ENCODE data around the gene IL10. TPM values are rescaled to one million over a fixed set of nuclear protein-coding genes. Genes with fewer than 3 reads are reported as not detected.

The IL10 gene
- total and polyA plus RNA-seq, 4 donors, result 0.37 to 37.3 (median 2.9) TPM

GRCh38 chr1:206735553-206736031 lies 36.7 kb downstream of the IL10 start:
- Histone ChIP-seq H3K4me3 (no peak overlapping the region), H3K9ac (ENCODE audit: insufficient read depth in 1 of 2, low read length in 2 of 2) (no peak overlapping the region), H3K27me3 (ENCODE audit: control insufficient read depth in 3 of 3, insufficient read depth in 3 of 3, low read length in 2 of 3) (no peaks in the 10 kb centered on the region), H3K4me1 (ENCODE audit: control insufficient read depth in 5 of 5, insufficient read depth in 5 of 5, low read length in 5 of 5) (peaks cover 0 to 6% (median 0%) of the 10 kb centered on the region in 5 donors), H3K27ac (ENCODE audit: low read depth in 1 of 2, low read length in 1 of 2) (no peak overlapping the region), H3K36me3 (ENCODE audit: control insufficient read depth in 4 of 4, insufficient read depth in 4 of 4, low read length in 4 of 4) (peaks cover 10 to 43% (median 16%) of the 10 kb centered on the region in 4 donors), H3K9me3 (ENCODE audit: control insufficient read depth in 4 of 4, insufficient read depth in 3 of 4, low read length in 3 of 4) (no peaks in the 10 kb centered on the region)
- no peak for DNase-seq
- ATAC-seq (ENCODE audit: insufficient read depth, low FRiP score), result no peak
- 57 to 58% methylated on average over 5 of the region's 5 CpGs for WGBS, 2 donors
- TF ChIP-seq CTCF (IDR thresholded peaks at IDR 0.05; ENCODE audit: control extremely low read depth, extremely low read depth), result no peak

- Histone ChIP-seq H3K4me3 (no peak overlapping the region), H3K27ac (ENCODE audit: low read depth in 1 of 2, low read length in 1 of 2) (peak overlapping the region in 1 of 2 donors; percentile 27), H3K36me3 (ENCODE audit: control insufficient read depth in 4 of 4, insufficient read depth in 4 of 4, low read length in 4 of 4) (peaks cover 13 to 52% (median 24%) of the 10 kb centered on the region in 4 donors), H3K27me3 (ENCODE audit: control insufficient read depth in 3 of 3, insufficient read depth in 3 of 3, low read length in 2 of 3) (no peaks in the 10 kb centered on the region), H3K4me1 (ENCODE audit: control insufficient read depth in 5 of 5, insufficient read depth in 5 of 5, low read length in 5 of 5) (peaks cover 0 to 6% (median 0%) of the 10 kb centered on the region in 5 donors), H3K9ac (ENCODE audit: insufficient read depth in 1 of 2, low read length in 2 of 2) (no peak overlapping the region), H3K9me3 (ENCODE audit: control insufficient read depth in 4 of 4, insufficient read depth in 3 of 4, low read length in 3 of 4) (no peaks in the 10 kb centered on the region)
- peak in 2 of 3 donors; percentile 34 to 55 for DNase-seq
- ATAC-seq (ENCODE audit: insufficient read depth, low FRiP score), result no peak
- 77 to 79% methylated on average over 9 of the region's 9 CpGs for WGBS, 2 donors
- TF ChIP-seq CTCF (IDR thresholded peaks at IDR 0.05; ENCODE audit: control extremely low read depth, extremely low read depth), result peak; percentile 44
These were observed 37.7 kb downstream of the IL10 start for GRCh38 chr1:206734499-206735142.

GRCh38 chr1:206732992-206733391 lies 39.3 kb downstream of the IL10 start:
- ATAC-seq (ENCODE audit: insufficient read depth, low FRiP score), result no peak
- Histone ChIP-seq H3K27ac (ENCODE audit: low read depth in 1 of 2, low read length in 1 of 2) (no peak overlapping the region), H3K36me3 (ENCODE audit: control insufficient read depth in 4 of 4, insufficient read depth in 4 of 4, low read length in 4 of 4) (peaks cover 16 to 60% (median 27%) of the 10 kb centered on the region in 4 donors), H3K27me3 (ENCODE audit: control insufficient read depth in 3 of 3, insufficient read depth in 3 of 3, low read length in 2 of 3) (no peaks in the 10 kb centered on the region), H3K4me1 (ENCODE audit: control insufficient read depth in 5 of 5, insufficient read depth in 5 of 5, low read length in 5 of 5) (peaks cover 0 to 3% (median 0%) of the 10 kb centered on the region in 5 donors), H3K9me3 (ENCODE audit: control insufficient read depth in 4 of 4, insufficient read depth in 3 of 4, low read length in 3 of 4) (no peaks in the 10 kb centered on the region), H3K4me3 (no peak overlapping the region), H3K9ac (ENCODE audit: insufficient read depth in 1 of 2, low read length in 2 of 2) (no peak overlapping the region)
- no peak for TF ChIP-seq CTCF (IDR thresholded peaks at IDR 0.05; ENCODE audit: control extremely low read depth, extremely low read depth)
- WGBS, 2 donors, result 81% methylated on average over 11 of the region's 11 CpGs
- no peak for DNase-seq

Measured in lung (tissue), 12 donors.